CD4-positive, alpha-beta T cell treated with Interleukin-2 at 100 ng/mL for 4 hours (primary cell): ENCODE data around the gene PXN.
A peak's percentile ranks its signal among the peaks of the same experiment; 100 is the strongest.
"Not testable (repeated sequence)": the region's sequence is repeated elsewhere in the genome, so short reads cannot be mapped to it uniquely, and the experiment has no call there.

Experiments
- DNase-seq: peaks from one replicate; pipeline ENCODE4 v3.0.0-alpha.2; 2020; ENCODE audit warnings: low spot score

PXN gene

GRCh38 chr12:120209851-120210250 lies 55.7 kb downstream of the PXN start:
- DNase-seq: no peak

DNA sequence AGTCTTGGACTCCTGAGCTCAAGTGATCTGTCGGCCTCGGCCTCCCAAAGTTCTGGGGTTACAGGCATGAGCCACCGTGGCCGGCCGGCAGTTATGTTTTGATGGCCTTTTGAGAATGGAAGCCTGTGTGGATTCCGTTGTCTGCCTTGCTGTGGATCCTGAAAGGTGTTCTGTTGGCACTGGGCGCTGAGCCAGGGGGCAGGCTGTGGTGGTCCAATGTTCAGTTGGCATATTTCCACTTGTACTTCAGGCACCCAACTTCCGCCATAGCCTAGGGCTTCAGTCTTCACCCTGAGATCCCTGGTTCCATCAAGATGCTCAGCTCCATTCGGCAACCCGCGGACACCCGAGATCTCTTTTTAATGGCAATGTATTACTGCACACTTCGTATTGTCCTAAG lies 58.3 kb downstream of the PXN start:
- DNase-seq: no peak

- DNase-seq: not testable (repeated sequence)
These were observed 58.7 kb downstream of the PXN start for GRCh38 chr12:120206781-120207180.

GRCh38 chr12:120206228-120206627 lies 59.3 kb downstream of the PXN start:
- DNase-seq: no peak

- no peak for DNase-seq
These were observed 61.4 kb downstream of the PXN start for GRCh38 chr12:120204171-120204570.

DNA sequence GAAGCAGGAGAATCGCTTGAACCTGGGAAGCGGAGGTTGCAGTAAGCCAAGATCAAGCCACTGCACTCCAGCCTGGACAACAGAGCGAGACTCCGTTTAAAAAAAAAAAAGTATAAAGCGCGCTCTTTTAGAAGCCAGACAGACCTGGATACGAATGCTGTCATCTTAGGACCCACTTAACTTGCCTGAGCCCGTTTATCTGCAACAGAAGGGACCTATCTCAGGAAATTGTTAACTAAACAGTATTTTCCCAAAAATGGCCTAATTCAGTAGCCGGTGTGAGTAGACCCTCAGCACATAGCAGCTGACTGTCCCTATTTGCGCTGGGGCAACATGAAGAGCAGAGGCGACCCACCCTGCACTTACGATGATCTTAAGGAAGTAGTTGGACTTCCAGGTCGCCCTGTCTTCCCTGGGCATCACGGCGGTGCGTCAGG lies 65.1 kb downstream of the PXN start:
- no peak for DNase-seq

DNA sequence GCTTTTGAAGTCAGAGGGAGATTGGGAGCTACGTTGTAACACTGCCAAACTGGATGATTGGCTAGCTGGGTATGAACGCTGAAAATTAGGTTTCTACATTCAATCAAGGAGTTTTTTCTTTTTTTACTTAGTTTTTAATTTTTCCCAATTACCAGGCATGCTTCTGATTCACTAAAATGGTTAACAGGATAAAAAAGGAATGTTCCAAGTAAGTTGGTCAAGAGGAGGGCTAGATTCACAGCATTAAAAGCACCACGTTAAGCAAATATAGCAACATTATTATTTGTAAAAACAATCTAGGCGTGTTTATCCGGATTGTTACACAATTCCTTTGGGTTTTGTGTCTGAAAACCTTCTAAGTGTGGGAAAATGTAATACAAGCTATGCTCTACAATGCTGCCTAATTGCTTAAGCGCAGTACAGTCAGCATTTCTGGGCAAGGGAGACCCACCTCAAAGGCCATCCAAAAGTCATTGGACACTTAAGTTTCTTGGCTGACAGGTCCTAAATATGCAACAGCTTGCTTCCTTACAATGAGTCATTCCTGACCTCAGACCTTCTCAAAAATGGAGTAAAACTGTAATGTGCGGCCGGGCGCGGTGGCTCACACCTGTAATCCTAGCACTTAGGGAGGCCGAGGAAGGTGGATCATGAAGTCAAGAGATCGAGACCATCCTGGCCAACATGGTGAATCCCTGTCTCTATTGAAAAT lies 65.8 kb downstream of the PXN start:
- DNase-seq: peak; percentile 51

DNA sequence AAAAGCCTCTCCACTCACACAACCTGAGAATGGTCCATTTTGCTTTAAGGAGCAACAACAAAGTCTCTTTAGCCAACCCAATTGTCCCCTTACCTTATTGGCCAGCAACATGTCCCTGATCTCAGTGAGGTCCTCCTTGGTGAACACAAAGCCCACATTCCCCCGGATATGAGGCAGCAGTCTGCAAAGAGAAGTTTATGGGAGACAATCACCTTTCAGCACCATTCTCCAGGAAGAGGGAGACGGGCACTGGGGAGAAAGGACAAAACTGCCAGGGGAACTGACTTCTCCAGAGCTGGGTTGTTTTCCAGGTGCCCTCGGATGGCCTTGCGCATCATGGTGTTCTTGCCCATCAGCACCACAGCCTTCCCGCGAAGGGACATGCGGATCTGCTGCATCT lies 66.5 kb downstream of the PXN start:
- DNase-seq: no peak

GRCh38 chr12:120197542-120197887 lies 68.0 kb downstream of the PXN start:
- DNase-seq: no peak

DNA sequence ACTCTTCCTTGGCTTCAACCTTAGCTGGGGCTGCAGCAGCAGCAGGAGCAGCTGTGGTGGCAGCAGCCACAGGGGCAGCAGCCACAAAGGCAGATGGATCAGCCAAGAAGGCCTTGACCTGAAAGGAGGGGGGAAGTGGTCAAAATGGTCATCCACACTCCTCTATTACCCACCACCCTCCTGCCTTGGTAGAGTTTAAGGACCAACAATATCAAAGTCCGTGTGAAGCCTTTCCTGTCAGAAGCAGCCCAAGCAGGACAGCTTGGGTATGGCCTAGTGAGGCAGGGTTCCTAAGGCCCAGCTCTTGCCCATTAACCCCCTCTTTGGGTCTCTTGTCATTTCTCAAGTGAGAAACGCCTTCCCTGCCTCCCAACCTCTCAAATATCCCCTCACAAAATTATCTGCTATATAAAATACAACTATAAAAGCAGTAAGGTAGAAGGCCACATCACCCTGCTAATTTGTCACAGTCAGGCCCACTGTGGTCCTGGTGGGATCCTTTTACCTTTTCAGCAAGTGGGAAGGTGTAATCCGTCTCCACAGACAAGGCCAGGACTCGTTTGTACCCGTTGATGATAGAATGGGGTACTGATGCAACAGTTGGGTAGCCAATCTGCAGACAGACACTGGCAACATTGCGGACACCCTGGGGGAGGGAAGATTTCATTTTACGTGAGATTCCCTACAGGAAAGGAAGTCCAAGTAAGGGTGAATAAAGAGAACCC lies 68.6 kb downstream of the PXN start:
- DNase-seq: not testable (repeated sequence)

DNA sequence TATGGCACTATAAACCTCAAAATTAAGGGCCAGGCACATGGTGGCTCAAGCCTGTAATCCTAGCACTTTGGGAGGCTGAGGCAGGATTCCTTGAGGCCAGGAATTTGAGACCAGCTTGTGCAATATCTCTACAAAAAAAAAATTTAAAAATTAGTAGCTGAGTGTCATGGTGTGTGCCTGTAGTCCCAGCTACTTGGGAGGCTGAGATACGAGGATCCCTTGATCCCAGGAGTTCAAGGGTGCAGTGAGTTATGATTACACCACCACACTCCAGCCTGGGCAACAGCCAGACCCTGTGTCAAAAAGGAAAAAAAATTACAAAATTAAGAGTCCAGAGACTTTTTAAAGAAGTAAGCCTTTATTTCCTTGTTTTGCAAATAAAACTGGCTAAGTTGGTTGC lies 69.2 kb downstream of the PXN start:
- DNase-seq: no peak

DNA sequence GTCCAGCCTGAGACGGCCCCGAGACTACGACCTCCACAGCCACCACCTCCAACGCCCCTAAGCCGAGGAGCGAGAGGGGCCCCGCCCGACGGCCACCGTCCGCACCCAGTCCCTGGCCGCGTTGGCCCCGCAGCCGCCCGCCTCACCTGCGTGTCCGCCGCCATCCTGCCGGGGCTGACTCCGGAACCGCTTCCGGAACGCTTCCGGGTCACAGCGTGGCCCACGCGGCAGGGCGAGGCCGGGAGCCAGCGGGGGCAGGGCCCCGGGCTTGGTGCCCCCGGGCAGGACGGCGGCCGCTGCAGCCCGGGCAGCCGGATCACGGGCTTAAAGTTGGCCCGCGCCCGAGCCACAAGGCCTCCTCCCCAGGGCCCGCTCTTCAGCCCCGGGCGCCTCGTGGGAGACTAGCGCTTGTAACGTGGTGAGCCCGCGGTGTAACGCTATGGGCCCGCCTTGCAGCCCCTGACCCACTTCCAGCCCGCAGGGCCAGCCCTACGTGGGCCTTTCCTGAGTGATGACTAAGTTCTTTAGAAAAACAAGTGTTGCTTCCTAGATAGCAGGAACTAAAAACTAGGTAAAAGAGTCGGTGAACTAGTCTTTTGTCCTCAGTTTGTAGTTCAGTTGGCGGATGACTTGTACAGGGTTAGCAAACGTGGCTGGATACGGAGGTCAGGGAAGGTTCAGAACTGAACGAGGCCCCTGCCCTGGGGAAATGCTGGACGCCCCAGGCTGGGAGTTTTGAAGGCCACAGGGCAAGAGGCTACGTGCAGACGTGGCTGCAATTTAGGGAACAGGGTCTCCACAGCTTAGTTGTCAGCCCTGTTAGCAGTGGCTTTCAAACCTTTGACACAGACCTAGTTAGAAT lies 70.8 kb downstream of the PXN start, which contains the start of gene GCN1:
GCN1 (minus strand) TSS at position 182 of the 862 bp plus-strand sequence; CDS start at position 164, 18 bp downstream.
- peak; percentile 90 for DNase-seq

- DNase-seq: no peak
These were observed 71.3 kb downstream of the PXN start for GRCh38 chr12:120194226-120194533.

DNA sequence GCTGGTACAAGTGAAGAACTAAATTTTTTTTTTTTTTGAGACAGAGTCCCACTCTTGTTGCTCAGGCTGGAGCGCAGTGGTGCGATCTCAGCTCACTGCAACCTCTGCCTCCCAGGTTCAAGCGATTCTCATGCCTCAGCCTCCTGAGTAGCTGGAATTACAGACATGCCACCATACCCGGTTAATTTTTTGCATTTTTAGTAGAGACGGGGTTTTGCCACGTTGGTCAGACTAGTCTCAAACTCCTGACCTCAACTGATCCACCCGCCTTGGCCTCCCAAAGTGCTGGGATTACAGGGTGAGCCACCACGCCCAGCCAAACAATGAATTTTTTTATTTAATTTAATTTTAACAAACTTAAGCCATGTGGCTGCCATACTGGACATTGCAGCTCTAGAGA lies 72.2 kb downstream of the PXN start:
- DNase-seq: not testable (repeated sequence)

DNA sequence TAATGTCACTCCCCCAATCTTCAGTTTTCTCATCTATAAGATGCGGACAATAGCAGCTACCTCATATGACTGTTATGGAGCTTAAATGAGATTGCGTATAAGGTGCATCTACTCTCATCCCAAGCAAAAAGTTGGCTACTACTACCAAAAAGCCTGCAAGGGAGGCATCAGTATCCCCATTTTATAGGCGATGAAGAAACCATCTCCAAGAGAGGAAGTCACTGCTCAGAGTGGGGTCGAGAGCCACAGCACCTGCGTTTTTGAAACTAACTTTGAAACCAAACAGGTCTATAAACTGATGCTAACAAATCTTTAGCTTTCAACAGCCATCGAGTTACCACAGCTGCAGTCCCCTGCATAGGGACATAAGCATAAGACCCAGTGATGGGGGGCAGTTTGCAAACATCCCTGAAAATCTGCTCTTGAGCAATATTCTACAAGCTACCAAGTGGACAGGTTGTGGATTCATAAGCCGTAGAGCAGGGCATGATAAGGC lies 74.5 kb downstream of the PXN start:
- DNase-seq: no peak

- DNase-seq: no peak
These were observed 75.1 kb downstream of the PXN start for GRCh38 chr12:120190386-120190785.

DNA sequence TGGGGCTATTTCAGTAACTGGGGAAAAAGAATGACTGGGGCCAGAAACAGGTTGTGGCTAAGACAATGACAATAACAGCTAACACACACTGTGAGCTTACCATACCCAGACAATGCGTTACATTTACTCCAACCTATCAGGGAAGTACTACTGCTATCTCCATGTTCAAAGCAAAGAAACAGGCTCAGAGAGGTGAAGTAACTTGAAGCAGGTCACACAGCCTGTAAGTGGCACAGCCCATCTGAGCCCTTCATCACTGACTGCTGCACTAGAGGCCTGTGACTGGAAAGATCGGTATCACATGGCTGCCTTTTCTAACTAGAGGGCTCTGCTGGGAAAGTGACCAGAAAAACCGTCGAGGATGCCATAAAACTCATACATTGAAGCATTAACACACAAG lies 78.9 kb downstream of the PXN start:
- DNase-seq: no peak

DNA sequence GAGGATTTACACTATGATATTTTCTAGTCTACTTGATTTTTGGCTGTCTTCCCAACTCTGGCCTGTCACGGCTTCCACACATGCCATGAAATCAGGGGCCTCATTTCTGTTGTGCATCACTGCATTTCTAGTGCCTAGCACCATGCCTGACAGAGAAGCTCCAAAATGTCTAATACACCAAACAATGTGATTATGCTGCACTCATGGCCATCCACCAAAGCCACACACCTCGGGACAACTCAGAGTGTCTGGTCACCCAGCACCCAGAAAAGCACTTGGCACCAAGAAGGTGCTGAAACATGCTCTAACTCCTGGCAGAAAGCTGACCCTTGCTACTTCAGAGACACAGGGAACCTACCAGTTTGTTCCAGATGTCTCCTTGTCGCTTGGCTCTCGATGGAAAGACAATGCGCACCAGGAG lies 82.3 kb downstream of the PXN start:
- DNase-seq: no peak

GRCh38 chr12:120181991-120182631 lies 83.4 kb downstream of the PXN start:
- no peak for DNase-seq

DNA sequence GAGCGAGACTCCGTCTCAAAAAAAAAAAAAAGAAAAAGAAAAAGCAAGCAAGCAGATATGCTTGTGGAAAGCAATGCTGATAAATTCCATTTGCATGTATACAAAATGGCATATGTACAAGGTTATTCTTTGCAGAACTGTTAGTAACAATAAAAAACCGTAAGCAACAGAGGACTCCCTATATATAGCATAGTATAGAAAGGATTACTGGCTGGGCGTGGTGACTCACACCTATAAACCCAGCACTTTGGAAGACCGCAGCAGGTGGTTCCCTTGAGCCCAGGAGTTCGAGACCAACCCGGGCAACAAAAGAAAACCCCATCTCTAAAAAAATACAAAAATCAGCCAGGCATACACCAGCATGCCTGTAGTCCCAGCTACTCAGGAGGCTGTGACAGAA lies 84.6 kb downstream of the PXN start:
- no peak for DNase-seq

- DNase-seq: no peak
These were observed 90.0 kb downstream of the PXN start for GRCh38 chr12:120175537-120175936.

GRCh38 chr12:120175062-120175461 lies 90.5 kb downstream of the PXN start:
- no peak for DNase-seq
